Stimulated activated CD4-positive, alpha-beta T cell treated with anti-CD3 and anti-CD28 coated beads, TNF-alpha, amount 100 ng/mL, for 24 hours (primary cell): ENCODE measurements around the gene MXRA8.

Experiments used
- DNase-seq, 3 experiments: peaks; one replicate each; pipeline ENCODE4 v3.0.0-alpha.2; 2020; ENCODE audit warnings: low read depth in 3 of 3

MXRA8 gene

DNA sequence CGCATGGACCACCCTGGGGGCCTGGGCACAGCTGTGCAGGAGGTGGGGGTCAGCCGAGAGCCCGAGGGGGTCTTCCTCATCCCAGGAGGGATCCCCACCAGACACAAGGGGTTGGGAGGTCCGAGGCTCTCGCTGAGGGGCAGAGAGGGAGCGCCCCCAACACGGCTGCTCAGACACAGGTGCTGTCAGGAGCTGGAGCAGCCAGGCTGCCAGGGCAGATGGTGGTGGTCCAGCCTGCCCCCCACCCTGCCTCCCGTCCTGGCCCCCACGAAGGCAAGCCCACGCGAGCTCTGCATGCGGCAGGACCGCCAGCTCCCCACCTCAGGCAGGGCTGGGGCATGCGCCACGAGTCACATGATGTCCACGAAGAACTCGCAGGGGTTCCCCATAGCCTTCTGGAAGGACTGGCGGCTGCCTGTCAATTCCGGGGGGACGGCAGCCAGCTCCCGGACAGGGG lies 22.5 kb downstream of the MXRA8 start:
- no peak for DNase-seq

- DNase-seq, result no peak
These were observed 23.1 kb downstream of the MXRA8 start for GRCh38 chr1:1335283-1335682.

DNA sequence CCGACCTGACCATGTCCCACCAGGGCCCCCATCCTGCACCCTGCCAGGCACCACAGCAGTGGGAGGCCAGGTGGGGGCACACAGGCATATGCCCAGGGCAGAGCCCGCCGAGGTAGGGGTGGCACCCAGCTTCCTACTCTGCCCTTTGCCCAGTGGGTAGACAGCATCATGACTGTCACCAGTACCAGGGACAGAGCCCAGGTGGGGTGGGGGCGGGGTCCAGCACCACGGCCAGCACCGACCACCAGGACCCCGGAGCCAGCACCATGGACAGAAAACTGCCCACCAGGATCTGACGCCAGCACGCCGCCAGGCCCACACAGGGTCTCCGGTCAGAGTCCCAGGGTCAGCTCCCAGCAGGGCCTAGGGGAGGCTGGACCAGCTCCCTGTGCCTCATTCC lies 23.5 kb downstream of the MXRA8 start:
- no peak for DNase-seq

DNA sequence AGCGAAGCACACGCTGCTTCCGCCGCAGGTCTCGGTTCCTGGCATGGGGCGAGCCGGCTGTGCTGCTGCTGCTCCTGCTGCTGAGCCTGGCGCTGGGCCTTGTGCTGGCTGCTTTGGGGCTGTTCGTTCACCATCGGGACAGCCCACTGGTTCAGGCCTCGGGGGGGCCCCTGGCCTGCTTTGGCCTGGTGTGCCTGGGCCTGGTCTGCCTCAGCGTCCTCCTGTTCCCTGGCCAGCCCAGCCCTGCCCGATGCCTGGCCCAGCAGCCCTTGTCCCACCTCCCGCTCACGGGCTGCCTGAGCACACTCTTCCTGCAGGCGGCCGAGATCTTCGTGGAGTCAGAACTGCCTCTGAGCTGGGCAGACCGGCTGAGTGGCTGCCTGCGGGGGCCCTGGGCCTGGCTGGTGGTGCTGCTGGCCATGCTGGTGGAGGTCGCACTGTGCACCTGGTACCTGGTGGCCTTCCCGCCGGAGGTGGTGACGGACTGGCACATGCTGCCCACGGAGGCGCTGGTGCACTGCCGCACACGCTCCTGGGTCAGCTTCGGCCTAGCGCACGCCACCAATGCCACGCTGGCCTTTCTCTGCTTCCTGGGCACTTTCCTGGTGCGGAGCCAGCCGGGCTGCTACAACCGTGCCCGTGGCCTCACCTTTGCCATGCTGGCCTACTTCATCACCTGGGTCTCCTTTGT lies 24.7 kb downstream of the MXRA8 start:
- DNase-seq, result no peak

DNA sequence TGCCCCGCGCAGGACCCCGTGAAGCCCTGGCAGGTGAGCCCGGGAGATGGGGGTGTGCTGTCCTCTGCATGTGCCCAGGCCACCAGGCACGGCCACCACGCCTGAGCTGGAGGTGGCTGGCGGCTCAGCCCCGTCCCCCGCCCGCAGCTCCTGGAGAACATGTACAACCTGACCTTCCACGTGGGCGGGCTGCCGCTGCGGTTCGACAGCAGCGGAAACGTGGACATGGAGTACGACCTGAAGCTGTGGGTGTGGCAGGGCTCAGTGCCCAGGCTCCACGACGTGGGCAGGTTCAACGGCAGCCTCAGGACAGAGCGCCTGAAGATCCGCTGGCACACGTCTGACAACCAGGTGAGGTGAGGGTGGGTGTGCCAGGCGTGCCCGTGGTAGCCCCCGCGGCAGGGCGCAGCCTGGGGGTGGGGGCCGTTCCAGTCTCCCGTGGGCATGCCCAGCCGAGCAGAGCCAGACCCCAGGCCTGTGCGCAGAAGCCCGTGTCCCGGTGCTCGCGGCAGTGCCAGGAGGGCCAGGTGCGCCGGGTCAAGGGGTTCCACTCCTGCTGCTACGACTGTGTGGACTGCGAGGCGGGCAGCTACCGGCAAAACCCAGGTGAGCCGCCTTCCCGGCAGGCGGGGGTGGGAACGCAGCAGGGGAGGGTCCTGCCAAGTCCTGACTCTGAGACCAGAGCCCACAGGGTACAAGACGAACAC lies 25.4 kb downstream of the MXRA8 start:
- DNase-seq, result no peak

DNA sequence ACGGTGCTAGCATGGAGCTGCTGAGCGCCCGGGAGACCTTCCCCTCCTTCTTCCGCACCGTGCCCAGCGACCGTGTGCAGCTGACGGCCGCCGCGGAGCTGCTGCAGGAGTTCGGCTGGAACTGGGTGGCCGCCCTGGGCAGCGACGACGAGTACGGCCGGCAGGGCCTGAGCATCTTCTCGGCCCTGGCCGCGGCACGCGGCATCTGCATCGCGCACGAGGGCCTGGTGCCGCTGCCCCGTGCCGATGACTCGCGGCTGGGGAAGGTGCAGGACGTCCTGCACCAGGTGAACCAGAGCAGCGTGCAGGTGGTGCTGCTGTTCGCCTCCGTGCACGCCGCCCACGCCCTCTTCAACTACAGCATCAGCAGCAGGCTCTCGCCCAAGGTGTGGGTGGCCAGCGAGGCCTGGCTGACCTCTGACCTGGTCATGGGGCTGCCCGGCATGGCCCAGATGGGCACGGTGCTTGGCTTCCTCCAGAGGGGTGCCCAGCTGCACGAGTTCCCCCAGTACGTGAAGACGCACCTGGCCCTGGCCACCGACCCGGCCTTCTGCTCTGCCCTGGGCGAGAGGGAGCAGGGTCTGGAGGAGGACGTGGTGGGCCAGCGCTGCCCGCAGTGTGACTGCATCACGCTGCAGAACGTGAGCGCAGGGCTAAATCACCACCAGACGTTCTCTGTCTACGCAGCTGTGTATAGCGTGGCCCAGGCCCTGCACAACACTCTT lies 26.2 kb downstream of the MXRA8 start:
- DNase-seq, result no peak

DNA sequence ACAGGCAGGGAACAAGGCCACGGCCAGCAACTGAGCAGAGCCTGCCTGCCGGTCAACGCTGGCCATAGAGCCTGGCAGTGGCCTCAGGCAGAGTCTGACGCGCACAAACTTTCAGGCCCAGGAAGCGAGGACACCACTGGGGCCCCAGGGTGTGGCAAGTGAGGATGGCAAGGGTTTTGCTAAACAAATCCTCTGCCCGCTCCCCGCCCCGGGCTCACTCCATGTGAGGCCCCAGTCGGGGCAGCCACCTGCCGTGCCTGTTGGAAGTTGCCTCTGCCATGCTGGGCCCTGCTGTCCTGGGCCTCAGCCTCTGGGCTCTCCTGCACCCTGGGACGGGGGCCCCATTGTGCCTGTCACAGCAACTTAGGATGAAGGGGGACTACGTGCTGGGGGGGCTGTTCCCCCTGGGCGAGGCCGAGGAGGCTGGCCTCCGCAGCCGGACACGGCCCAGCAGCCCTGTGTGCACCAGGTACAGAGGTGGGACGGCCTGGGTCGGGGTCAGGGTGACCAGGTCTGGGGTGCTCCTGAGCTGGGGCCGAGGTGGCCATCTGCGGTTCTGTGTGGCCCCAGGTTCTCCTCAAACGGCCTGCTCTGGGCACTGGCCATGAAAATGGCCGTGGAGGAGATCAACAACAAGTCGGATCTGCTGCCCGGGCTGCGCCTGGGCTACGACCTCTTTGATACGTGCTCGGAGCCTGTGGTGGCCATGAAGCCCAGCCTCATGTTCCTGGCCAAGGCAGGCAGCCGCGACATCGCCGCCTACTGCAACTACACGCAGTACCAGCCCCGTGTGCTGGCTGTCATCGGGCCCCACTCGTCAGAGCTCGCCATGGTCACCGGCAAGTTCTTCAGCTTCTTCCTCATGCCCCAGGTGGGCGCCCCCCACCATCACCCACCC lies 27.0 kb downstream of the MXRA8 start, which contains the start of gene TAS1R3:
TAS1R3 (plus strand) TSS at position 213 of the 898 bp plus-strand sequence; CDS start at position 279, 66 bp downstream.
- DNase-seq, result no peak

- DNase-seq, result no peak
These were observed 27.8 kb downstream of the MXRA8 start for GRCh38 chr1:1330366-1331067.

- no peak for DNase-seq
These were observed 28.8 kb downstream of the MXRA8 start for GRCh38 chr1:1329304-1330210.

DNA sequence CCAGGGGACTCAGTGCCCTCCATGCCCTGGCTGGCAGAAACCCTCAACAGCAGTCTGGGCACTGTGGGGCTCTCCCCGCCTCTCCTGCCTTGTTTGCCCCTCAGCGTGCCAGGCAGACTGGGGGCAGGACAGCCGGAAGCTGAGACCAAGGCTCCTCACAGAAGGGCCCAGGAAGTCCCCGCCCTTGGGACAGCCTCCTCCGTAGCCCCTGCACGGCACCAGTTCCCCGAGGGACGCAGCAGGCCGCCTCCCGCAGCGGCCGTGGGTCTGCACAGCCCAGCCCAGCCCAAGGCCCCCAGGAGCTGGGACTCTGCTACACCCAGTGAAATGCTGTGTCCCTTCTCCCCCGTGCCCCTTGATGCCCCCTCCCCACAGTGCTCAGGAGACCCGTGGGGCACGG lies 30.1 kb downstream of the MXRA8 start:
- no peak for DNase-seq

DNA sequence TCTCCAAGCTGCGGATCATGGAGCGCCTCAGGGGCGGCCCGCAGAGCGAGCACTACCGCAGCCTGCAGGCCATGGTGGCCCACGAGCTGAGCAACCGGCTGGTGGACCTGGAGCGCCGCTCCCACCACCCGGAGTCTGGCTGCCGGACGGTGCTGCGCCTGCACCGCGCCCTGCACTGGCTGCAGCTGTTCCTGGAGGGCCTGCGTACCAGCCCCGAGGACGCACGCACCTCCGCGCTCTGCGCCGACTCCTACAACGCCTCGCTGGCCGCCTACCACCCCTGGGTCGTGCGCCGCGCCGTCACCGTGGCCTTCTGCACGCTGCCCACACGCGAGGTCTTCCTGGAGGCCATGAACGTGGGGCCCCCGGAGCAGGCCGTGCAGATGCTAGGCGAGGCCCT lies 31.1 kb downstream of the MXRA8 start:
- no peak for DNase-seq

- no peak for DNase-seq
These were observed 32.2 kb downstream of the MXRA8 start for GRCh38 chr1:1326075-1326605.

- no peak for DNase-seq
These were observed 32.9 kb downstream of the MXRA8 start for GRCh38 chr1:1325288-1326074.

- peak; percentile 94 to 96 (median 95) for DNase-seq
These were observed 33.6 kb downstream of the MXRA8 start, which contains the start of the genes CPTP and INTS11 for GRCh38 chr1:1324524-1325287. TSS of gene CPTP (plus strand) at chr1:1324802. CDS start at chr1:1326911, 2,109 bp downstream. TSS of gene INTS11 (minus strand) at chr1:1324660. CDS start at chr1:1324608, 52 bp downstream.

GRCh38 chr1:1324084-1324523 lies 34.3 kb downstream of the MXRA8 start:
- DNase-seq, result no peak

DNA sequence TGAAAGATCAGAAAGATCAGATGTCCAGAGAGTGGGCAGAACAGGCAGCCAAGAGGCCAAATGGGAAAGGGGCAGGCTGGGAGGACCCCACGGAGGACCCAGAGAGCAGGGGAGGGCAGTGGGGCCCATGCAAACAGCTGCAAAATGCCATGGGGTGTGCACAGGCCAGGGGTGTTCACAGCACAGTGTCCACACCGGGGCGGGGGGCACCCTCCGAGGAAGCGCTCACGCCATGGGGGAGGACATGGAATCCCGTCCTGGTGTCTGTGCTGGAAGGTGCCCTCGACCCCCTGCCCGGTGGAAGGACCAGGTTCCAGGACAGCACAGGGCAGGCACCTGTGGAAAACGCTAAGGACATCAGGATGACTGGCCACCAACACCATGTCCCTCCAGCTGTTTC lies 35.4 kb downstream of the MXRA8 start:
- no peak for DNase-seq

GRCh38 chr1:1322418-1322817 lies 35.9 kb downstream of the MXRA8 start:
- DNase-seq, result no peak

GRCh38 chr1:1321477-1321876 lies 36.9 kb downstream of the MXRA8 start:
- no peak for DNase-seq
